Peyer's patch (tissue), 4 donors: ENCODE measurements around the gene TRAP1.

Source experiments
- CTCF ChIP-seq, 6 experiments: fragments of 450-650 bp in 4 of 6; fragments of 200-600 bp in 2 of 6; sonication (generic) in 1 of 6; IDR thresholded peaks; one replicate each; pipeline ENCODE4 v1.5.1; 2017 to 2019; ENCODE audit warnings: antibody characterized with exemption in 6 of 6, mild to moderate bottlenecking in 3 of 6, moderate library complexity in 1 of 6
- POLR2A ChIP-seq, 2 donors: fragments of 450-650 bp; IDR thresholded peaks; one replicate each; pipeline ENCODE4 v1.5.1; 2017; ENCODE audit warnings: antibody characterized with exemption in 2 of 2, mild to moderate bottlenecking in 2 of 2, moderate library complexity in 2 of 2

- TF ChIP-seq CTCF (IDR thresholded peaks at IDR 0.05) (no peak), POLR2A (IDR thresholded peaks at IDR 0.05) (peak; percentile 80 to 85)
These were observed at the start of gene TRAP1 for GRCh38 chr16:3717235-3718018.
